Activated CD8-positive, alpha-beta T cell treated with anti-CD3 and anti-CD28 coated beads for 36 hours (primary cell): ENCODE data around the gene SLC41A3. TPM values are rescaled to one million over a fixed set of nuclear protein-coding genes. Genes with fewer than 3 reads are reported as not detected.

ENCODE experiments used
- ATAC-seq: fragments of 200-7000 bp; cut with Tn5 transposase; one replicate; pipeline ENCODE4 v1.10.0; 2021; ENCODE audit warnings: mild to moderate bottlenecking, moderate library complexity
- CTCF ChIA-PET: fragments of 350-600 bp; sonication (Branson Sonifier 250); formaldehyde crosslinking; loops from one replicate; lab custom pipeline; 2021; ENCODE audit warnings: antibody characterized with exemption; lab: Charles Lee
- POLR2A ChIA-PET: fragments of 350-600 bp; sonication (Branson Sonifier 250); formaldehyde crosslinking; loops from one replicate; lab custom pipeline; 2021; ENCODE audit warnings: antibody characterized with exemption; lab: Charles Lee
- DNase-seq: peaks from one replicate; pipeline ENCODE4 v3.0.0-alpha.2; 2020
- H3K27ac Mint-ChIP-seq: one replicate; pipeline ENCODE4 v1.8.0; 2021; ENCODE audit warnings: mild to moderate bottlenecking, mixed read lengths
- H3K27me3 Mint-ChIP-seq: one replicate; pipeline ENCODE4 v1.8.0; 2021; ENCODE audit warnings: mixed read lengths
- H3K36me3 Mint-ChIP-seq: one replicate; pipeline ENCODE4 v1.8.0; 2021; ENCODE audit warnings: low read depth, mixed read lengths
- H3K4me1 Mint-ChIP-seq: one replicate; pipeline ENCODE4 v1.8.0; 2021; ENCODE audit warnings: low read depth, mixed read lengths
- H3K4me3 Mint-ChIP-seq: one replicate; pipeline ENCODE4 v1.8.0; 2021; ENCODE audit warnings: mild to moderate bottlenecking, moderate library complexity, mixed read lengths
- H3K9me3 Mint-ChIP-seq: one replicate; pipeline ENCODE4 v1.8.0; 2021; ENCODE audit warnings: mixed read lengths
- CTCF ChIP-seq: fragments of 200-600 bp; IDR thresholded peaks from one replicate; pipeline ENCODE4 v1.8.0; 2022; ENCODE audit warnings: antibody characterized with exemption, mild to moderate bottlenecking
- intact Hi-C: fragments of 100-400 bp; cut with micrococcal nuclease; formaldehyde crosslinking; loops from one replicate; pipeline ENCODE4 v1.10.0; 2022
- total RNA-seq, 2 experiments: library from RNA; stranded (reverse); gene quantifications; one replicate each; pipeline ENCODE4 v1.2.3, GENCODE V29; 2021

The SLC41A3 gene
- total RNA-seq, 2 experiments from 2014 or later = 19.1 to 23.4 TPM

DNA sequence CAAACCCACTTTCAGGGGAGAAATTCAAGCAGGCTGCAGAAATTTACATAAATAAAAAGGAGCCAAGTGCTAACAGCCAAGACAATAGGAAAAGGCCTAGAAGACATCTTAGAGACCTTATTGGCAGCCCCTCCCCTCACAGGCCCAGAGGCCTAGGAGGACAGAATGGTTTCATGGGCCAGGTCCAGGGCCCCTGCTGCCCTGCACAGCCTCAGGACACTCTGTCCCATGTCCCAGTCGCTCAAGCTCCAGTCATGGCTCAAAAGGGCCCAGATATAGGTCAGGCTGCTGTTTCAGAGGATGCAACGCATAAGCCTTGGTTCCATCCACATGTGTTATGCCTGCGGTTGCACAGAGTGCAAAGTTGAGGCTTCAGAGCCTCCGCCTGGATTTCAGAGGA lies 55.8 kb downstream of the SLC41A3 start:
- no peak overlapping the region for H3K27ac Mint-ChIP-seq
- H3K4me3 Mint-ChIP-seq = no peak overlapping the region
- DNase-seq = no peak
- CTCF ChIA-PET = no interaction called here
- no peaks in the 10 kb centered on the region for H3K27me3 Mint-ChIP-seq
- intact Hi-C loops = no loop called here
- POLR2A ChIA-PET = no interaction called here
- no peak for TF ChIP-seq CTCF
- H3K4me1 Mint-ChIP-seq = peaks cover 10% of the 10 kb centered on the region
- no peak for ATAC-seq
- peaks cover 42% of the 10 kb centered on the region for H3K36me3 Mint-ChIP-seq
- H3K9me3 Mint-ChIP-seq = peaks cover 15% of the 10 kb centered on the region

DNA sequence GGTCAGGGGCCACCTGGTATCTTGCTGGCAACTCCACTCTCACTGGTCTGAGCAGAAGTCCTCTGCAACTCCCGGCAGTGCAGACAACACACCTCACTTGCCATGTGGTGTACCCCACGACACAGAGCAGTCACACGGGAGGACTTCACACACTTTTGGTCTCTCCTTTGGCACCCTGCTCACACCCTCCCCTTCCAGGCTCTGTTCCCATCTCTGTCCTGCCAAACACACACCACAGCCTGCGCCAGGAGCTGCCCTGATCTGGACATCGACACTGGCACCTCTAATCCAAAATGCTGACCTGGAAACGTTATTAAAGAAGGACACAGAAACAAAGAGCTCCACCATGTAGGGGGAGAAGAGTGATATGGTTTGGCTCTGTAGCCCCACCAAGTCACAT lies 57.2 kb downstream of the SLC41A3 start:
- Mint-ChIP-seq H3K36me3 (peaks cover 31% of the 10 kb centered on the region), H3K27ac (no peak overlapping the region), H3K27me3 (no peaks in the 10 kb centered on the region), H3K4me3 (no peak overlapping the region), H3K4me1 (peaks cover 10% of the 10 kb centered on the region), H3K9me3 (peaks cover 15% of the 10 kb centered on the region)
- no peak for TF ChIP-seq CTCF
- ChIA-PET CTCF (no interaction called here), POLR2A (no interaction called here)
- intact Hi-C loops = no loop called here
- DNase-seq (no peak), ATAC-seq (no peak)

GRCh38 chr3:126026277-126026751 lies 57.6 kb downstream of the SLC41A3 start:
- no peak for ATAC-seq

GRCh38 chr3:126025862-126026261 lies 58.1 kb downstream of the SLC41A3 start:
- H3K4me1 Mint-ChIP-seq = peaks cover 10% of the 10 kb centered on the region
- CTCF ChIA-PET = no interaction called here
- intact Hi-C loops = no loop called here

More at GRCh38 chr3:126026277-126026751, 57.6 kb downstream of the SLC41A3 start:
- ChIA-PET POLR2A (no interaction called here), CTCF (no interaction called here)
- Mint-ChIP-seq H3K27ac (no peak overlapping the region), H3K9me3 (peaks cover 15% of the 10 kb centered on the region), H3K4me1 (peaks cover 10% of the 10 kb centered on the region), H3K36me3 (peaks cover 31% of the 10 kb centered on the region), H3K27me3 (no peaks in the 10 kb centered on the region), H3K4me3 (no peak overlapping the region)
- DNase-seq = no peak
- intact Hi-C loops = no loop called here
- no peak for TF ChIP-seq CTCF

More at GRCh38 chr3:126025862-126026261, 58.1 kb downstream of the SLC41A3 start:
- no peak overlapping the region for H3K4me3 Mint-ChIP-seq
- no peaks in the 10 kb centered on the region for H3K27me3 Mint-ChIP-seq
- H3K36me3 Mint-ChIP-seq = peaks cover 31% of the 10 kb centered on the region
- DNase-seq (no peak), ATAC-seq (no peak)
- H3K9me3 Mint-ChIP-seq = peaks cover 15% of the 10 kb centered on the region
- POLR2A ChIA-PET = no interaction called here
- no peak for TF ChIP-seq CTCF
- no peak overlapping the region for H3K27ac Mint-ChIP-seq
